H1 (cell line): ENCODE measurements around the gene PHC2. TPM values are rescaled to one million over a fixed set of nuclear protein-coding genes. Genes with fewer than 3 reads are reported as not detected.

ENCODE experiments used
- CTCF ChIA-PET: fragments of 300-600 bp; sonication (Branson Sonifier 250); formaldehyde crosslinking; loops from one replicate; lab custom pipeline; 2021; ENCODE audit not compliant: partially characterized antibody; lab: Charles Lee
- POLR2A ChIA-PET: fragments of 300-600 bp; sonication (Branson Sonifier 250); formaldehyde crosslinking; loops from one replicate; lab custom pipeline; 2021; ENCODE audit warnings: inconsistent platforms; ENCODE audit not compliant: partially characterized antibody; lab: Charles Lee
- DNase-seq, 2 experiments: peaks; one replicate each; pipeline versions ENCODE4 v3.0.0 to v3.0.0-alpha.2; 2010 to 2022; ENCODE audit warnings: low spot score in 2 of 2, low read depth in 1 of 2, mixed read lengths in 1 of 2
- FAIRE-seq: peaks from 2 replicates; lab custom pipeline; 2011; peaks lifted over from hg19 to GRCh38; lab: Jason Lieb, UNC
- H2AFZ ChIP-seq: 2 replicates; pipeline ENCODE4 v1.8.1; 2012; ENCODE audit warnings: low read length, inconsistent platforms
- H2AK5ac ChIP-seq: 2 replicates; pipeline ENCODE4 v1.6.1; 2013; ENCODE audit warnings: low read depth, low read length
- H2BK120ac ChIP-seq: replicated peaks from 2 replicates; pipeline ENCODE3; 2013; ENCODE audit warnings: low read depth, low read length, inconsistent platforms
- H2BK12ac ChIP-seq: 2 replicates; pipeline ENCODE4 v1.6.1; 2013; ENCODE audit warnings: low read depth, low read length
- H2BK15ac ChIP-seq: 2 replicates; pipeline ENCODE4 v1.6.1; 2013; ENCODE audit warnings: low read length
- H2BK20ac ChIP-seq: 2 replicates; pipeline ENCODE4 v1.6.1; 2013; ENCODE audit warnings: low read length
- H2BK5ac ChIP-seq: 2 replicates; pipeline ENCODE4 v1.6.1; 2013; ENCODE audit warnings: low read depth, low read length
- H3K14ac ChIP-seq: 2 replicates; pipeline ENCODE4 v1.6.1; 2013; ENCODE audit warnings: inconsistent platforms; ENCODE audit not compliant: insufficient read length
- H3K18ac ChIP-seq: 2 replicates; pipeline ENCODE4 v1.6.1; 2013; ENCODE audit warnings: low read length; ENCODE audit errors: extremely low read depth
- H3K23ac ChIP-seq: 2 replicates; pipeline ENCODE4 v1.6.1; 2013; ENCODE audit warnings: inconsistent platforms; ENCODE audit not compliant: insufficient read length
- H3K23me2 ChIP-seq: 2 replicates; pipeline ENCODE4 v1.6.1; 2013; ENCODE audit warnings: low read depth, low read length
- H3K27ac ChIP-seq: 2 replicates; pipeline ENCODE4 v1.6.1; 2011; ENCODE audit warnings: low read depth, low read length, inconsistent platforms
- H3K27me3 ChIP-seq, 4 experiments: replicated peaks in 1 of 4; 1 replicate in 1 of 4; 2 replicates in 3 of 4; pipeline versions ENCODE4 v1.6.1 to v1.8.1; 2011 to 2013; ENCODE audit warnings: low read length in 3 of 4, mild to moderate bottlenecking in 3 of 4, inconsistent platforms in 2 of 4, mixed read lengths in 2 of 4, moderate library complexity in 1 of 4; ENCODE audit not compliant: control insufficient read depth in 3 of 4, insufficient read depth in 3 of 4; ENCODE audit errors: extremely low read depth in 1 of 4
- H3K36me3 ChIP-seq, 4 experiments: 2 replicates each; pipeline versions ENCODE4 v1.6.1 to v1.8.1; 2011 to 2013; ENCODE audit warnings: mild to moderate bottlenecking in 4 of 4, low read length in 3 of 4, moderate library complexity in 2 of 4, control low read depth in 1 of 4, inconsistent platforms in 1 of 4; ENCODE audit not compliant: insufficient read depth in 4 of 4, control insufficient read depth in 2 of 4
- H3K4ac ChIP-seq: replicated peaks from 2 replicates; pipeline ENCODE3; 2013; ENCODE audit warnings: low read length, low read depth, mixed read lengths, inconsistent platforms; ENCODE audit not compliant: insufficient read length
- H3K4me1 ChIP-seq, 4 experiments: replicated peaks in 1 of 4; 1 replicate in 1 of 4; 2 replicates in 3 of 4; pipeline versions ENCODE4 v1.6.1 to v1.8.1; 2011 to 2013; ENCODE audit warnings: low read length in 3 of 4, inconsistent platforms in 2 of 4, mixed read lengths in 1 of 4; ENCODE audit not compliant: insufficient read depth in 4 of 4, control insufficient read depth in 3 of 4
- H3K4me2 ChIP-seq, 2 experiments: 2 replicates each; pipeline versions ENCODE4 v1.6.1 to v1.8.1; 2011 to 2013; ENCODE audit warnings: low read depth in 2 of 2, low read length in 2 of 2, control low read depth in 1 of 2, inconsistent platforms in 1 of 2, mild to moderate bottlenecking in 1 of 2; ENCODE audit not compliant: insufficient read depth in 1 of 2
- H3K4me3 ChIP-seq, 4 experiments: fragments of 200-600, 300-600 bp in 1 of 4; sonication (generic), shearing (Covaris generic), sonication (Bioruptor Twin) in 1 of 4; 2 replicates each; pipeline versions ENCODE4 v1.5.1 to v1.8.1; 2011 to 2016; ENCODE audit warnings: low read length in 4 of 4, low read depth in 3 of 4, control low read depth in 2 of 4, inconsistent platforms in 2 of 4, mild to moderate bottlenecking in 2 of 4, mixed read lengths in 1 of 4, moderate library complexity in 1 of 4; ENCODE audit not compliant: insufficient read depth in 2 of 4; ENCODE audit errors: extremely low read depth in 1 of 4
- H3K56ac ChIP-seq: replicated peaks from 2 replicates; pipeline ENCODE3; 2013; ENCODE audit warnings: low read depth, mild to moderate bottlenecking, mixed read lengths, low read length, inconsistent platforms; ENCODE audit not compliant: insufficient read length
- H3K79me1 ChIP-seq: 2 replicates; pipeline ENCODE4 v1.6.1; 2013; ENCODE audit warnings: low read depth, low read length, control low read depth
- H3K79me2 ChIP-seq, 2 experiments: 2 replicates each; pipeline versions ENCODE4 v1.6.1 to v1.8.1; 2012 to 2013; ENCODE audit warnings: low read length in 2 of 2, mild to moderate bottlenecking in 2 of 2, inconsistent platforms in 1 of 2; ENCODE audit not compliant: insufficient read depth in 2 of 2, control insufficient read depth in 1 of 2
- H3K9ac ChIP-seq, 4 experiments: replicated peaks in 1 of 4; 1 replicate in 1 of 4; 2 replicates in 3 of 4; pipeline versions ENCODE4 v1.6.1 to v1.8.1; 2011 to 2013; ENCODE audit warnings: low read depth in 3 of 4, low read length in 3 of 4, control low read depth in 2 of 4, mild to moderate bottlenecking in 2 of 4, moderate library complexity in 2 of 4, inconsistent platforms in 1 of 4; ENCODE audit errors: extremely low read depth in 1 of 4
- H3K9me3 ChIP-seq, 2 experiments: 2 replicates each; pipeline versions ENCODE4 v1.6.1 to v1.8.1; 2012 to 2013; ENCODE audit warnings: mild to moderate bottlenecking in 2 of 2, moderate library complexity in 2 of 2, control low read depth in 1 of 2, inconsistent platforms in 1 of 2, low read depth in 1 of 2, low read length in 1 of 2, mixed read lengths in 1 of 2; ENCODE audit not compliant: insufficient read depth in 2 of 2
- H4K20me1 ChIP-seq, 2 experiments: replicated peaks in 1 of 2; 2 replicates each; pipeline versions ENCODE3 to v1.8.1; 2011 to 2013; ENCODE audit warnings: inconsistent platforms in 2 of 2, low read length in 2 of 2, mild to moderate bottlenecking in 1 of 2; ENCODE audit not compliant: insufficient read depth in 2 of 2, control insufficient read depth in 1 of 2
- H4K5ac ChIP-seq: 2 replicates; pipeline ENCODE4 v1.6.1; 2013; ENCODE audit warnings: low read length, low read depth, mixed read lengths, inconsistent platforms; ENCODE audit not compliant: insufficient read length
- H4K8ac ChIP-seq: 2 replicates; pipeline ENCODE4 v1.8.0; 2013; ENCODE audit warnings: mild to moderate bottlenecking, moderate library complexity, low read length, inconsistent platforms; ENCODE audit not compliant: insufficient read depth; ENCODE audit errors: extremely low read depth
- H4K91ac ChIP-seq: replicated peaks from 2 replicates; pipeline ENCODE3; 2013; ENCODE audit warnings: low read length, mixed read lengths, inconsistent platforms; ENCODE audit not compliant: insufficient read length
- BRCA1 ChIP-seq: IDR thresholded peaks from 2 replicates; pipeline ENCODE4 v1.6.1; 2012; ENCODE audit warnings: low read depth, low read length, improper control_type of control experiment
- CBX5 ChIP-seq: fragments of 300-800, 300-1000 bp; sonication (generic); IDR thresholded peaks from 2 replicates; pipeline ENCODE4 v1.7.1; 2016; ENCODE audit warnings: antibody characterized with exemption, low read length, low read depth
- JUND ChIP-seq: IDR thresholded peaks from 2 replicates; pipeline ENCODE4 v1.6.1; 2011; ENCODE audit warnings: mild to moderate bottlenecking, improper control_type of control experiment, low read length
- POLR2A ChIP-seq, 2 experiments: IDR thresholded peaks; 1 replicate in 1 of 2; 2 replicates in 1 of 2; pipeline ENCODE4 v1.6.1; 2011; ENCODE audit warnings: low read depth in 2 of 2, low read length in 2 of 2, mild to moderate bottlenecking in 2 of 2; ENCODE audit errors: control extremely low read depth in 1 of 2
- POU5F1 ChIP-seq: IDR thresholded peaks from 2 replicates; pipeline ENCODE4 v1.6.1; 2011; ENCODE audit warnings: low read depth, mild to moderate bottlenecking, low read length, moderate library complexity
- SRF ChIP-seq: IDR thresholded peaks from 2 replicates; pipeline ENCODE4 v1.6.1; 2011; ENCODE audit warnings: mild to moderate bottlenecking, low read depth, low read length, moderate library complexity
- SUZ12 ChIP-seq: fragments of 200-600 bp; sonication (generic); IDR thresholded peaks from 2 replicates; pipeline ENCODE4 v1.6.1; 2012; ENCODE audit warnings: mild to moderate bottlenecking, inconsistent platforms, low read length, moderate library complexity, mixed read lengths
- TAF7 ChIP-seq: optimal IDR thresholded peaks from 2 replicates; pipeline ENCODE3; 2011; ENCODE audit warnings: low read depth, mild to moderate bottlenecking, inconsistent platforms, low read length, moderate library complexity, borderline replicate concordance
- USF2 ChIP-seq: IDR thresholded peaks from 2 replicates; pipeline ENCODE4 v1.6.1; 2011; ENCODE audit warnings: low read length, improper control_type of control experiment
- WGBS, 2 experiments: shearing (Covaris generic) in 1 of 2; methylation state at CpG; one replicate each; pipeline versions ENCODE4 v1.1.6 to v1.1.7; 2013 to 2015; ENCODE audit warnings: low lambda C conversion rate in 2 of 2, mixed read lengths in 2 of 2, inconsistent platforms in 1 of 2, low coverage in 1 of 2, missing lambda C conversion rate in 1 of 2; ENCODE audit not compliant: insufficient replicate concordance in 2 of 2, insufficient coverage in 1 of 2, insufficient read length in 1 of 2; ENCODE audit errors: extremely low coverage in 1 of 2, missing lambda C conversion rate in 1 of 2; 5-methylcytosine and 5-hydroxymethylcytosine counted together
- polyA plus RNA-seq, 7 experiments: library from polyadenylated mRNA; depleted of rRNA in 3 of 7; stranded (reverse) in 5 of 7; unstranded in 2 of 7; fragments of >200 nt in 5 of 7; fragments of 200-250 nt in 2 of 7; gene quantifications; 1 replicate in 5 of 7; 2 replicates in 1 of 7; 4 replicates in 1 of 7; pipeline versions ENCODE4 v1.2.1 to v1.2.3, GENCODE V29; 2011 to 2013; ENCODE audit warnings: missing spikeins in 2 of 7, mixed read lengths in 2 of 7
- total RNA-seq: library from RNA; stranded (reverse); fragmentation: NEBNext Ultra II Directional; extraction: Animal tissue kit (Norgen Biotek cat#: 25700); gene quantifications from 2 replicates; pipeline ENCODE4 v1.2.1, GENCODE V29; 2021

PHC2 gene
- total and polyA plus RNA-seq, 2 of the 8 experiments (the other 6 are each of a cell fraction or from before 2014, with no cell fraction given) = 5.6 to 14.2 TPM

- Histone ChIP-seq H3K14ac (no peak overlapping the region), H2BK15ac (no peak overlapping the region), H2BK12ac (no peak overlapping the region), H2BK120ac (no peak overlapping the region), H3K18ac (no peak overlapping the region), H4K91ac (no peak overlapping the region), H3K27me3 (no peaks in the 10 kb centered on the region), H3K4ac (no peak overlapping the region), H3K9ac (no peak overlapping the region)
- CTCF ChIA-PET = interaction anchor here (0.9 kb wide), 1 partner anchor 101 kb away, joined by 3 read pairs; no protein-coding TSS in a partner anchor
- TF ChIP-seq CBX5 (no peak), JUND (no peak), POLR2A (IDR thresholded peaks at IDR 0.05; ENCODE audit: control extremely low read depth in 1 of 2, low read depth in 2 of 2, low read length in 2 of 2) (no peak), SRF (no peak), USF2 (no peak), POU5F1 (no peak), TAF7 (no peak), SUZ12 (no peak), BRCA1 (no peak)
- TF ChIP-seq, all 59 proteins: peak for 0
- 82% methylated on average over 10 of the region's 10 CpGs; no CpG with 5 or more reads in 1 of the 2 experiments for WGBS, 2 experiments
- no peaks in the 10 kb centered on the region for H3K79me1 ChIP-seq
- H4K20me1 ChIP-seq = no peaks in the 10 kb centered on the region
- H3K4me2 ChIP-seq = no peak overlapping the region
- no peak overlapping the region for H2BK20ac ChIP-seq
- no peak for FAIRE-seq
- no peak overlapping the region for H2BK5ac ChIP-seq
- POLR2A ChIA-PET = interaction anchor here (1.3 kb wide), 1 partner anchor 9 kb away, joined by 4 read pairs; no protein-coding TSS in a partner anchor
- no peak overlapping the region for H4K5ac ChIP-seq
- H3K23me2 ChIP-seq = no peaks in the 10 kb centered on the region
- no peak overlapping the region for H3K4me3 ChIP-seq
- no peak overlapping the region for H3K23ac ChIP-seq
- DNase-seq = no peak
- no peak overlapping the region for H2AFZ ChIP-seq
- H4K8ac ChIP-seq = no peak overlapping the region
- H3K9me3 ChIP-seq = peaks cover 0 to 5% of the 10 kb centered on the region in 2 experiments; a peak in 1 of 4 replicates
- H3K56ac ChIP-seq = no peak overlapping the region
- H3K27ac ChIP-seq = no peak overlapping the region
- H3K4me1 ChIP-seq = peaks cover 0 to 13% (median 1%) of the 10 kb centered on the region in 4 experiments; a peak in 1 of 7 replicates
- H3K36me3 ChIP-seq = no peaks in the 10 kb centered on the region; a peak in 1 of 8 replicates
- H3K79me2 ChIP-seq = no peaks in the 10 kb centered on the region
- no peak overlapping the region for H2AK5ac ChIP-seq
Observed at GRCh38 chr1:33396188-33397124, 34.4 kb downstream of the PHC2 start.
